PFSK-1 (cell line): ENCODE results near the gene IGHMBP2.

Experiments used
- FOXP2 ChIP-seq: optimal IDR thresholded peaks from 2 replicates; pipeline ENCODE3; 2011; ENCODE audit warnings: borderline replicate concordance, control low read depth, inconsistent platforms; ENCODE audit not compliant: insufficient read depth; ENCODE audit errors: extremely low read length, extremely low read depth
- POLR2AphosphoS5 ChIP-seq: IDR thresholded peaks from 2 replicates; pipeline ENCODE4 v1.6.1; 2012; ENCODE audit warnings: low read depth, mild to moderate bottlenecking, control low read depth, low read length, moderate library complexity
- REST ChIP-seq, 2 experiments: IDR thresholded peaks; 2 replicates each; pipeline versions ENCODE4 v1.6.1 to v1.8.0; 2011 to 2012; ENCODE audit warnings: low read depth in 2 of 2, low read length in 2 of 2, control low read depth in 1 of 2, inconsistent platforms in 1 of 2, mild to moderate bottlenecking in 1 of 2, moderate library complexity in 1 of 2; ENCODE audit not compliant: insufficient read depth in 1 of 2
- SIN3A ChIP-seq: IDR thresholded peaks from 2 replicates; pipeline ENCODE4 v1.6.1; 2012; ENCODE audit warnings: mild to moderate bottlenecking, low read length, moderate library complexity, borderline replicate concordance; ENCODE audit not compliant: insufficient read depth
- TAF1 ChIP-seq: IDR thresholded peaks from 2 replicates; pipeline ENCODE4 v1.6.1; 2012; ENCODE audit warnings: low read length, control low read depth, borderline replicate concordance; ENCODE audit not compliant: insufficient read depth

GRCh38 chr11:68910965-68911364, 7.3 kb downstream of the IGHMBP2 start:
- TF ChIP-seq TAF1 (no peak), POLR2AphosphoS5 (no peak), REST (IDR thresholded peaks at IDR 0.05; ENCODE audit: insufficient read depth in 1 of 2, low read depth in 2 of 2, low read length in 2 of 2) (no peak), FOXP2 (no peak), SIN3A (no peak)
